GM18505 (cell line): ENCODE measurements around the gene SNX8.
"Not testable (repeated sequence)": the region's sequence is repeated elsewhere in the genome, so short reads cannot be mapped to it uniquely, and the experiment has no call there.

ENCODE experiments used
- ATAC-seq: cut with Tn5 transposase; IDR thresholded peaks from one replicate; pipeline ENCODE4 v1.9.1; 2021; ENCODE audit not compliant: unreplicated experiment
- POLR2A ChIP-seq: IDR thresholded peaks from 4 replicates; pipeline ENCODE4 v1.6.1; 2011; ENCODE audit warnings: borderline replicate concordance; ENCODE audit not compliant: insufficient read depth, insufficient read length; ENCODE audit errors: extremely low read depth

Gene SNX8

DNA sequence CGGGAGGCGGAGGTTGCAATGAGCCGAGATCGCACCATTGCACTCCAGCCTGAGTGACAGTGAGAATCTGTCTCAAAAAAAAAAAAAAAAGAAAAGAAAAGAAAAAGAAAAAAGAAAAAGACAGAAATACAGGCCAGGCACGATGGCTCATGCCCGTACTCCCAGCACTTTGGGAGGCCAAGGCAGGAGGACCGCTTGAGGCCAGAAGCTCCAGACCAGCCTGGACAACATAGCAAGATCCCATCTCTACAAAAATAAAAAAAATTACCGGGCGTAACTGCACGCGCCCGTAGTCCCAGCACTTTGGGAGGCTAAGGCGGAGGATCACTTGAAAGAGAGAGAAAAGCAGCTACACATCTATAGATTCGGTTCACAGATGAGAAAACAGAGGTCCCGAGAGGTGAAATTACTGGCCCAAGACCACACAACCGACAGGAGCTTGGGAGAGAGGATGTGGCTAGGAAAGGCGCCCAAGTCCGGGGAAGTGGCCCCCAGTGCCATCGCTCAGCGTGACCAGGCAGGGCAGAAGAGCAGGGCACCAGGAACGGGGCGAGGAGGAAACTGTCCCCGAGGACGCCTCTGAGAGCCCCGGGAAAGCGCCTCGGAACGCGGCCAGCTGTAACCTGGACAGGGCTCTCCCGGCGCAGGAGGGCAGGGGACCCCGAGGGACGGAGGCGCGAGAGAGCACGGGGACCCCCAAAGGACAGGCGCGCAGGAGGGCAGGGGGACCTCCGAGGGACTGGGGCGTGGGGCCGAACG, 612 bp downstream of the SNX8 start:
- peak; percentile 5 for ATAC-seq
- no peak for TF ChIP-seq POLR2A

DNA sequence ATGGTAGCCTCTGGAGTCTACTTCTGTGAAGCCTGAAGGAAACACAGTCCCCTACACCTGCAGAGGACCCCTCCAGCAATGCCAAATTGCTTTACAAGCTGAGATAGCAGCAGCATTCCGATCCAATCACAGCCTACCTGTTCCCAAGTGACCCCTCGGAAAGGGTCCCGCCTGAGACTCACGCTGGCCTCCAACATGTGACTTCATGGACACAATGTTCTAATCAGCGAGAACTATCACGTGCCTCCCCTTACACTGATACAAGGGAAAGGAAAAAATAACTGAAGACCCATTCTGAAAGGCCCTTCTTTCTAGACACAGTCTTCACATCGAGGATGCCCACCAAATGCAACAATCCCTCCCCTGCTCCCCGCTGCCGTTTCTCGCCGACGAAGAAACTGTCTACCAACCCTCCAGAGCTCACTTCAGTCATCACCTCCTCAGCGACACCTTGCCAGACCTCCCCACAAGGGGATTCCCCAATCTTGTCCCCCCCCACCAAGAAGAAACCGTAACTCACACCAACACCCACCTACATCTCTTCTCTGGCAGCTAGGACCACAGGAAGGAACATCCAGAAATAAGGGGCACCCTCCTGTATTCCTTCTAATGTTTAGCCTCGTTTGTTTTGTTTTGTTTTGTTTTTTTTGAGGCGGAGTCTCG, 1.8 kb downstream of the SNX8 start:
- ATAC-seq, result no peak

GRCh38 chr7:2309889-2310331, 4.3 kb downstream of the SNX8 start:
- TF ChIP-seq POLR2A, result no peak

More for the DNA sequence above, 1.8 kb downstream of the SNX8 start:
- peak; percentile 60 for TF ChIP-seq POLR2A

GRCh38 chr7:2307690-2308107, 6.5 kb downstream of the SNX8 start:
- peak; percentile 55 for ATAC-seq
- TF ChIP-seq POLR2A, result no peak

More at GRCh38 chr7:2309889-2310331, 4.3 kb downstream of the SNX8 start:
- no peak for ATAC-seq

- no peak for TF ChIP-seq POLR2A
- ATAC-seq, result no peak
Measured at GRCh38 chr7:2306688-2307087, 7.6 kb downstream of the SNX8 start.

GRCh38 chr7:2305258-2305657, 9.0 kb downstream of the SNX8 start:
- ATAC-seq, result not testable (repeated sequence)

DNA sequence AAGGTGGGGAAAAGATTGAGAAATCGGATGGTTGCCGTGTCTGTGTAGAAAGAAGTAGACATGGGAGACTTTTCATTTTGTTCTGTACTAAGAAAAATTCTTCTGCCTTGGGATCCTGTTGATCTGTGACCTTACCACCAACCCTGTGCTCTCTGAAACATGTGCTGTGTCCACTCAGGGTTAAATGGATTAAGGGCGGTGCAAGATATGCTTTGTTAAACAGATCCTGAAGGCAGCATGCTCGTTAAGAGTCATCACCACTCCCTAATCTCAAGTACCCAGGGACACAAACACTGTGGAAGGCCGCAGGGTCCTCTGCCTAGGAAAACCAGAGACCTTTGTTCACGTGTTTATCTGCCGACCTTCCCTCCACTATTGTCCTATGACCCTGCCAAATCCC, 10.7 kb downstream of the SNX8 start:
- ATAC-seq, result not testable (repeated sequence)

- not testable (repeated sequence) for ATAC-seq
Measured at GRCh38 chr7:2302743-2303397, 11.4 kb downstream of the SNX8 start.

DNA sequence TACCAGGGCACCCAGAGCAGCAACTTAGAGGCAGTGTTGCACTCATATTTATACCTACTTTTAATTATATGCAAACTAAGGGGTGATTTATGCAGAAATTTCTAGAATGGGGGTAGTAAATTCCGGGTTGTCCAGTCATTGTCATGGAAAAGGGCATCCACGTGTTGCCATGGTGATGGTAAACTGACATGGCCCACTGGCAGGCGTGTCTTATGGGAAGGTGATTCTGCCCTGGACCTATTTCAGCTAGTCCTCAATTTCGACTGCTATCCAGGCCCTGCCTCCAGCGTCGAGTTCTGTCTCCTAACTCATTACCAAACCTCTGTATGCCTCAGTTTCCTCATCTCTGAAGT, 12.8 kb downstream of the SNX8 start:
- no peak for TF ChIP-seq POLR2A
- no peak for ATAC-seq

DNA sequence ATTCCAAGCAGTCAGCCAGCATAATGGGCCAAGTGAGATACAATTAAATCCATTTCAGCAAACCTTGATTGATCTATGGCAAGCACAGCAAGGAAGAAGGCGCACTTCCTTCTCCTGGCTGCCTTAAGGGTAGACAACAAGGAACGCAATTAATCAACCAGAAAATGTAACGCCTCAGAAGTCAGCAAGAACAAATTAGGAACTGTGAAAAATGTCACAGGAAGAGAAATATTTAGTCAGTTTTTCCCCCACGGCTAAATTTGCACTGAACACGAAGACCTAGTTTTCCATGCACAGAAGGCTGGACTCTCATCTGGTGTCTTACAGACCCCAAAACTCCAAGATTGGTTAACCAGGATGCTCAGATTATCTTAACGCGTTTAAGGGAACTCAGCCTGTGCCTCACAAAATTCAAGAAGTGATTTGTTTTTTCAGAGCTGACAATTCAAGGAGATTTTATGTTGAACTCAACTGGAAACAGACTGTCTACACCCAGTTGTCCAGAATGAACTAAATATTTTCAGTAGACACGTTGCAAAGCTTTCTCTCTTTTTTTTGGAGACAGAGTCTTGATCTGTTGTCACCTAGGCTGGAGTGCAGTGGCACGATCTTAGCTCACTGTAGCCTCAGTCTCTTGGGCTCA, 14.2 kb downstream of the SNX8 start:
- TF ChIP-seq POLR2A, result no peak
- no peak for ATAC-seq

- ATAC-seq, result peak; percentile 53
- TF ChIP-seq POLR2A, result peak; percentile 43
Measured at GRCh38 chr7:2299131-2299829, 15.0 kb downstream of the SNX8 start.

DNA sequence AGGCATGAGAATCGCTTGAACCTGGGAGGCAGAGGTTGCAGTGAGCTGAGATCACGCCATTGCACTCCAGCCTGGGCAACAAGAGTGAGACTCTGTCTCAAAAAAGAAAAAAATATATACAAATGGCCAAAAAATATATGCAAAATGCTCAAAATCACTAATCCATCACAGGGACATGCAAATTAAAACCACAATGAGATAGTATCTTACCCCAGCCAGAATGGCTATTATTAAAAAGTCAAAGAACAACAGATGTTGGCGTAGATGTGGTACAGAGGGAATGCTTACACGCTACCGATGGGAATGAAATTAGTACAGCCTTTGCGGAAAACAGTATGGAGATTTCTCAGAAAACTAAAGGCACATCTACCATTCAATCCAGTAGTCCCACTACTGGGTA, 17.4 kb downstream of the SNX8 start:
- no peak for TF ChIP-seq POLR2A

GRCh38 chr7:2295936-2296620, 18.2 kb downstream of the SNX8 start:
- no peak for TF ChIP-seq POLR2A

More for the DNA sequence above, 17.4 kb downstream of the SNX8 start:
- ATAC-seq, result no peak

More at GRCh38 chr7:2295936-2296620, 18.2 kb downstream of the SNX8 start:
- no peak for ATAC-seq
